ENCODE measurements around the gene PTPRG.

PTPRG gene

GRCh38 chr3:61681636-61682035 is 120.3 kb downstream of the PTPRG start:
- Histone ChIP-seq H3K4me1 (ENCODE audit: insufficient read depth, poor library complexity, severe bottlenecking) (peaks cover 26% of the 10 kb centered on the region), H3K27ac (ENCODE audit: poor library complexity, severe bottlenecking) (no peak overlapping the region), H3K36me3 (ENCODE audit: low read depth) (no peaks in the 10 kb centered on the region), H3K9me3 (ENCODE audit: severe bottlenecking) (no peaks in the 10 kb centered on the region), H3K4me3 (ENCODE audit: severe bottlenecking) (no peak overlapping the region), H3K27me3 (ENCODE audit: insufficient read depth, poor library complexity, severe bottlenecking) (no peaks in the 10 kb centered on the region)
- ATAC-seq (ENCODE audit: low read depth) (no peak), DNase-seq (ENCODE audit: low spot score) (no peak)
- TF ChIP-seq, protein P1, sequence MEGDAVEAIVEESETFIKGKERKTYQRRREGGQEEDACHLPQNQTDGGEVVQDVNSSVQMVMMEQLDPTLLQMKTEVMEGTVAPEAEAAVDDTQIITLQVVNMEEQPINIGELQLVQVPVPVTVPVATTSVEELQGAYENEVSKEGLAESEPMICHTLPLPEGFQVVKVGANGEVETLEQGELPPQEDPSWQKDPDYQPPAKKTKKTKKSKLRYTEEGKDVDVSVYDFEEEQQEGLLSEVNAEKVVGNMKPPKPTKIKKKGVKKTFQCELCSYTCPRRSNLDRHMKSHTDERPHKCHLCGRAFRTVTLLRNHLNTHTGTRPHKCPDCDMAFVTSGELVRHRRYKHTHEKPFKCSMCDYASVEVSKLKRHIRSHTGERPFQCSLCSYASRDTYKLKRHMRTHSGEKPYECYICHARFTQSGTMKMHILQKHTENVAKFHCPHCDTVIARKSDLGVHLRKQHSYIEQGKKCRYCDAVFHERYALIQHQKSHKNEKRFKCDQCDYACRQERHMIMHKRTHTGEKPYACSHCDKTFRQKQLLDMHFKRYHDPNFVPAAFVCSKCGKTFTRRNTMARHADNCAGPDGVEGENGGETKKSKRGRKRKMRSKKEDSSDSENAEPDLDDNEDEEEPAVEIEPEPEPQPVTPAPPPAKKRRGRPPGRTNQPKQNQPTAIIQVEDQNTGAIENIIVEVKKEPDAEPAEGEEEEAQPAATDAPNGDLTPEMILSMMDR (IDR thresholded peaks at IDR 0.05; ENCODE audit: poor library complexity, severe bottlenecking), result no peak

DNA sequence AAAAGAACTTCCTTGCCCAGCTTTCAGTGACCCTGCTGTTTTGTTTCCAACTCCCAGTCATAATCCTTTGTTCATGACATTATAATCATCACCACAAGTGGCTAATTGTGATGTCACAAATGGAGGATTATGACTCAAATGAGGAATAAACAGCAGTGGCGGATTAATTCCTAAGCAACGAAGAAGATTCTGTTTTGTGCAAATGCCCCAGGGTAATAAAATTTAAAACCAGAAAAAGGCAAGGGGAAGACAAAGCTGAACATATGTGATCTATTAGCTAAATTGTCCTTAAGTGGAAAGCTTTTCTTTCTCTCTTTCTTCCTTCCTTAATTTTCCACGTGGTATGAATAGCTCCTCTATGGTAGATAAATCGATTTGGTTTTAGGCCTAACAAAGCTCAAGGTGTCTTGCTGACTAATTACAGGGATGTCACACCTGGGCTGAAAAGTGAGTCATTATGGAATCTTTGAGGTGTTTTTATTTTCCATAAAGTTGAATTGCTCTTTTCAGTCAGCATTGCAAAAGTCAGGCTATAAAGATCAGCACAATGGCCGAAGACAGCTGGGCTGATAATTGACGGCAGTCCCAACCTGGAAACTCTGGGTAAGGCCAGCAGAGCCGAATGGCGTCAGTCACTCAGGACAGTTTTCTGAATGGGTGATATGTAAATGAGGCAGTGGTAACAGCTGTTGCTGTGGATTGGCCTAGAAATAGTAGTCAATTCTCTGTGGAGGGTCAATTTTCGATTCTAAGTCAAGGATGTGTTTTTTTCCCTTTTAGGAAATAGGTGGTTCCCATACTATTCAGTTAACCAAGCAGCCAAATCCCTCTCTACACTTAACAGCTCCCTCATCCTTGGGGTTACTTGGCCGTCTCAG is 121.5 kb downstream of the PTPRG start:
- peaks cover 37% of the 10 kb centered on the region for H3K4me1 ChIP-seq (ENCODE audit: insufficient read depth, poor library complexity, severe bottlenecking)
- TF ChIP-seq, protein P1 (IDR thresholded peaks at IDR 0.05; ENCODE audit: poor library complexity, severe bottlenecking), result no peak
- H3K36me3 ChIP-seq (ENCODE audit: low read depth), result no peaks in the 10 kb centered on the region
- ATAC-seq (ENCODE audit: low read depth), result no peak
- DNase-seq (ENCODE audit: low spot score), result no peak
- H3K27ac ChIP-seq (ENCODE audit: poor library complexity, severe bottlenecking), result no peak overlapping the region
- H3K27me3 ChIP-seq (ENCODE audit: insufficient read depth, poor library complexity, severe bottlenecking), result no peaks in the 10 kb centered on the region
- no peak overlapping the region for H3K4me3 ChIP-seq (ENCODE audit: severe bottlenecking)
- no peaks in the 10 kb centered on the region for H3K9me3 ChIP-seq (ENCODE audit: severe bottlenecking)

DNA sequence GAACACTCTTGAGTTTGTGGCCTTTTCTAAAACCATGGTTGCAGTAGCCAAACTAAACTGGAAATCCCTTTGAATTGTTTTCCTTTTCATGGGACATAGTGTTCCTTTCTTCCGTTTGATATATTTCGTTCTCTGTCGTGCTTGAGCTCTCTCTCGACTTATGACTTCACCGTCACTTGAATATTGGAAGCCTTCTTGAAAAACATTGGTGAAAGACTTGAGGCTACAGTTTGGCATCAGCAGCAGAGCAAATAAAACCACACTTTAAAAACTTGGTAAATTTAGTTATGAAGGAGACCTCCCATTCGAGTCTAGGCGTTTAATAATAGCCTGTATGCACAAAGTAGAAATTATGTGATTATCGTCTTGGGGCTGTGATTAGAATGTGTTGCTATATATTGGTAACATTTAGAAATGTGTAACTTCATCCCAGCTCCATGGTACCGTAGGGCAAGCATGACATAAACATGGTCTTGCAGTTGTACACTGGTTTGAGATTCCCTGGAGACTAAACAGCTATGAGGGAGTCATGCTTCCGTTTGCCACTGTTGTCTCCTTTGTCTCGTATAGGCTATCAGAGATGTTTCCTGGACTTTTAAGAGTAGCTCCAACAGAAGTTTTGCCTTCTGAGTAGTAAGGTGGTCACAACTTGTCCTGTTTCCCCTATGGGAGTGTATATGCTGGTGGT is 122.3 kb downstream of the PTPRG start:
- no peak for DNase-seq (ENCODE audit: low spot score)
- Histone ChIP-seq H3K4me1 (ENCODE audit: insufficient read depth, poor library complexity, severe bottlenecking) (peaks cover 37% of the 10 kb centered on the region), H3K36me3 (ENCODE audit: low read depth) (no peaks in the 10 kb centered on the region), H3K27me3 (ENCODE audit: insufficient read depth, poor library complexity, severe bottlenecking) (no peaks in the 10 kb centered on the region), H3K9me3 (ENCODE audit: severe bottlenecking) (no peaks in the 10 kb centered on the region), H3K4me3 (ENCODE audit: severe bottlenecking) (no peak overlapping the region), H3K27ac (ENCODE audit: poor library complexity, severe bottlenecking) (no peak overlapping the region)
- TF ChIP-seq, protein P1 (IDR thresholded peaks at IDR 0.05; ENCODE audit: poor library complexity, severe bottlenecking), result no peak
- no peak for ATAC-seq (ENCODE audit: low read depth)

GRCh38 chr3:61684386-61684785 is 123.0 kb downstream of the PTPRG start:
- Histone ChIP-seq H3K27ac (ENCODE audit: poor library complexity, severe bottlenecking) (peak overlapping the region; percentile 81), H3K4me3 (ENCODE audit: severe bottlenecking) (no peak overlapping the region), H3K36me3 (ENCODE audit: low read depth) (no peaks in the 10 kb centered on the region), H3K4me1 (ENCODE audit: insufficient read depth, poor library complexity, severe bottlenecking) (peaks cover 37% of the 10 kb centered on the region), H3K9me3 (ENCODE audit: severe bottlenecking) (no peaks in the 10 kb centered on the region), H3K27me3 (ENCODE audit: insufficient read depth, poor library complexity, severe bottlenecking) (no peaks in the 10 kb centered on the region)
- TF ChIP-seq, protein P1 (IDR thresholded peaks at IDR 0.05; ENCODE audit: poor library complexity, severe bottlenecking), result no peak
- ATAC-seq (ENCODE audit: low read depth) (no peak), DNase-seq (ENCODE audit: low spot score) (no peak)

All from RWPE2 (cell line).